ENCODE data around the gene BAIAP2L2.

GRCh38 chr22:38081941-38082828 lies 28.3 kb downstream of the BAIAP2L2 start:
- TF ChIP-seq CTCF (IDR thresholded peaks at IDR 0.05; ENCODE audit: low read depth, low read length) (no peak), POLR2A (IDR thresholded peaks at IDR 0.05; ENCODE audit: extremely low read depth, insufficient read length) (no peak)

Measured in NB4 (cell line).